IPS DF 19.7 (cell line): ENCODE results near the gene P2RX5.
"Not testable (repeated sequence)": the region's sequence is repeated elsewhere in the genome, so short reads cannot be mapped to it uniquely, and the experiment has no call there.

Experiments
- DNase-seq: peaks from one replicate; pipeline ENCODE4 v3.0.0-alpha.2; 2013; ENCODE audit warnings: low read depth, low spot score

The P2RX5 gene, protein sequence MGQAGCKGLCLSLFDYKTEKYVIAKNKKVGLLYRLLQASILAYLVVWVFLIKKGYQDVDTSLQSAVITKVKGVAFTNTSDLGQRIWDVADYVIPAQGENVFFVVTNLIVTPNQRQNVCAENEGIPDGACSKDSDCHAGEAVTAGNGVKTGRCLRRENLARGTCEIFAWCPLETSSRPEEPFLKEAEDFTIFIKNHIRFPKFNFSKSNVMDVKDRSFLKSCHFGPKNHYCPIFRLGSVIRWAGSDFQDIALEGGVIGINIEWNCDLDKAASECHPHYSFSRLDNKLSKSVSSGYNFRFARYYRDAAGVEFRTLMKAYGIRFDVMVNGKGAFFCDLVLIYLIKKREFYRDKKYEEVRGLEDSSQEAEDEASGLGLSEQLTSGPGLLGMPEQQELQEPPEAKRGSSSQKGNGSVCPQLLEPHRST

GRCh38 chr17:3695723-3696411 lies at the start of gene P2RX5:
P2RX5 (minus strand) TSS chr17:3696155; CDS start chr17:3696005, 150 bp downstream.
- DNase-seq: no peak

GRCh38 chr17:3745071-3745470 lies 49.1 kb upstream of the P2RX5 start:
- no peak for DNase-seq

GRCh38 chr17:3744014-3744413 lies 48.1 kb upstream of the P2RX5 start:
- DNase-seq: no peak

DNA sequence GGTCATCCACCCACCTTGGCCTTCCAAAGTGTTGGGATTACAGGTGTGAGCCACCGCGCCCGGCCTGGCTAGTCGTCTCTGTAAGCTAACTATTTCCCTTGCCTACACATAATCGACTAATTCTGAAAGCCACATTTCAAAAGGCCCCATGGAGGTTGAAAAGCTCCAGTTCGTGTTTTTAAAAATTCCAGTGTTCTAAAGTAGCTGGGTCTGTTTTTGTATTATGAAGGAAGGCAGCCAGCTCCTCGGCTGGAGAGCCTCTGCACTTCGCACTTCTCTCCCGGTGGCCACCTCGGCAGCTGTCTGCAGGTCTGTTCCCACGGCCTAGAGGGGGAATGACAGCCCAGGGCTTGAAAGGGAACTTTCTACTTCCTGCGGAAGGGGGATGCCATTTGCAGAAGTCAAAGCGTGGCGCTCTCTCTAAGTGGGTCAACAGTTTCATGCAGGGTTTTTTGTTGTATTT lies 44.7 kb upstream of the P2RX5 start:
- no peak for DNase-seq

GRCh38 chr17:3739422-3740124 lies 43.6 kb upstream of the P2RX5 start:
- no peak for DNase-seq

- no peak for DNase-seq
Measured at GRCh38 chr17:3738562-3739295, 42.8 kb upstream of the P2RX5 start.

- no peak for DNase-seq
Measured at GRCh38 chr17:3735515-3735914, 39.6 kb upstream of the P2RX5 start.

GRCh38 chr17:3734911-3735276 lies 38.9 kb upstream of the P2RX5 start:
- not testable (repeated sequence) for DNase-seq

- no peak for DNase-seq
Measured at GRCh38 chr17:3732210-3732621, 36.3 kb upstream of the P2RX5 start.

GRCh38 chr17:3730881-3731429 lies 35.0 kb upstream of the P2RX5 start:
- no peak for DNase-seq

DNA sequence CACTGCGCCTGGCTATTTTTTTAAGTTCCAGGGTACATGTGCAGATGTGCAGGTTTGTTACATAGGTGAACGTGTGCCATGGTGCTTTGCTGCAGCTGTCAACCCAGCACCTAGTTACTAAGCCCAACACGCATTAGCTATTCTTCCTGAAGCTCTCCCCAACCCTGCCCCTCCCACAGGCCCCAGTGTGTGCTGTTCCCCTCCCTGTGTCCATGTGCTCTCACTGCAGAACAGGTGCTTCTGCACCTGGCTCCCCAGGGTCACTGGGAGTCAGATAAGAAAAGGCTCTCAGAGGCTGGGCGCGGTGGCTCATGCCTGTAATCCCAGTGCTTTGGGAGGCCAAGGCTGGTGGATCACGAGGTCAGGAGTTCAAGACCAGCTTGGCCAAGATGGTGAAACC lies 33.9 kb upstream of the P2RX5 start:
- DNase-seq: no peak

DNA sequence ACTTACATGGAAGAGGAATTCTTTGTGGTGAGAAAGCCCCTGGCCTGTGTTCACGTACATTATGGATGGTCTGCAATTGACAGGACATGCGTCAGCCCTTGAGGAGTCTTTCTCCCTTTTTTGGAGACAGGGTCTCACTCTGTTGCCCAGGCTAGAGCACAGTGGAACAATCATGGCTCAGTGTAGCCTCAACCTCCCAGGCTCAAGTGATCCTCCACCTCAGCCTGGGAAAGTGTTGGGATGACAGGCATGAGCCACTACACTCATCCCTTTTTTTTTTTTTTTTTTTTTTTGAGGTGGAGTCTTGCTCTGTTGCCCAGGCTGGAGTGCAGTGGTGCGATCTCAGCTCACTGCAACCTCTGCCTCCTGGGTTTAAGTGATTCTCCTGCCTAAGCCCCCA lies 32.1 kb upstream of the P2RX5 start:
- not testable (repeated sequence) for DNase-seq

DNA sequence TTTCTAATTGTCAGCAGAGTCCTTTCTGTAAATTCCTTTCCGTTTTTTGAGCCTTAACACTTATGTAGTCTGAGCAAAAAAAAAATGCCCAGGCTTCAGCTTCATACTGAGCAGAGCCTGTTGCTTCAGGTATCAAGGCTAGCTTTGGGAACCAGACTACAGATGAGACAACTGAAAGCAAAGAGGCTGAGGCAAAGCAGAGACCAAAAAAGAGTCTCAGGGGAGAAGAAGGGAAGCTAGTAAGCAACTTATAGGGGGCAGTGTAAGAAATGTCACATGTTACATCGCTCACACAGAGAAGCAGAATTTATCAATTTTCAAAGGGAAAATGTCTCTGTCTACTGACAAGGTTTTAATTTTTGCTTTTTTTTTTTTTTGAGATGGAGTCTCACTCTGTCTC lies 31.1 kb upstream of the P2RX5 start:
- no peak for DNase-seq

- no peak for DNase-seq
Measured at GRCh38 chr17:3724378-3725077, 28.6 kb upstream of the P2RX5 start.

GRCh38 chr17:3723556-3724377 lies 27.8 kb upstream of the P2RX5 start, which contains the start of gene HASPIN:
HASPIN (plus strand) TSS chr17:3723903; CDS start chr17:3723936, 33 bp downstream.
- DNase-seq: peak; percentile 50

GRCh38 chr17:3723188-3723555 lies 27.2 kb upstream of the P2RX5 start:
- no peak for DNase-seq

DNA sequence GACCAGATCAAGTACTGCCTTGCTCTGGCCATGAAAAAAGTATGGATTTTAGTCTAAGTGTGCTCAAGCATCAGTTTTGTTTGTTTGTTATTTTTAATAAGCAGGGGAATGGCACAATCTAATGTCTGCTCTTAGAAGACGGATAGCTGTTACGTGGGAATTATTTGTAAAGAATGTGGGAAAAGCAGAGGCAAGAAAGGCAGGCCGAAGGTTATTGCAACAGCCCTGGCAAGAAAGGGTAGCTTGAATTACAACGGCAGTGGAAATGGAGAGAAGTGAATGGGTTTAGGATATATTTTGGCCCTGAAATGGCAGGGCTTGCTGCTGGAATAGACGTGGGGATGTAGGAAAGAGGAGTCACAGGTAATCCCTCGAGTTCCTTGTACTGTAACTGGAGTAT lies 26.8 kb upstream of the P2RX5 start:
- DNase-seq: no peak

DNA sequence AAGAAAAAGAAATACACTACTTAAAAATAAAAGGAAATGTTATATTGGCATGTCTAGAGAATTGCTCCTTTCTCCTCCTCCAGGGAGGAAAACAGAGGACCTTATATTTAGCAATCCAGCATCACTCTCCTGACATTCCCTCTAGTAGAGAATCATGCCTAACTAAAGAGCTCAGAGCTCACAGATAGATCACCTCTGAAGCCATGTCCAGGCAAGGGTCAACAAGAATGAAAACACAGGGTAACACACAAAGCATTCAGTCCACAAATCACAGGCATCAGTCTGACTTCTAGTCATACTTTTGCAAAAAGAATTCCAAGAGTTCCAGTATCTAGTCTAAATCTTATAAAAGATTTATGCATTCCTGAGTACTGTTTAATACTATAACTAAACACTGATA lies 23.3 kb upstream of the P2RX5 start:
- DNase-seq: no peak

DNA sequence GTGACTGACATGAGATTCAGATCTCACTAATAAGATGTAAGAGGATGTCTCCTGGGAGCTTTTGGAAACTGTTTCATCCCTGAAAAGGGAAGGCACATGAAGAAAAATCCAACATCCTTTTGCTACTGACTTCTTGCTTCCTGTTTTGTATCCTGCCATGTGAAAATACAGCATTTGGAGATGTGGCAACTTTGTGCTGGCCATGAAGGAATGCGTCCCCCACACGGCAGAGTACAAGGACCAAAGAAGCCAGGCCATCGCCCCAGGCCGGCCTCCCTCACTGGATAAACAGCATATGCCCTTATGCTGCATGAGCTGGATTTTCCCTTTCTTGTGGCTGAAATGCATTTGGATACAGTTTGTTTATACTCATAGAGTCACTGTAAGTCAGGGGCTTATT lies 22.2 kb upstream of the P2RX5 start:
- DNase-seq: no peak

DNA sequence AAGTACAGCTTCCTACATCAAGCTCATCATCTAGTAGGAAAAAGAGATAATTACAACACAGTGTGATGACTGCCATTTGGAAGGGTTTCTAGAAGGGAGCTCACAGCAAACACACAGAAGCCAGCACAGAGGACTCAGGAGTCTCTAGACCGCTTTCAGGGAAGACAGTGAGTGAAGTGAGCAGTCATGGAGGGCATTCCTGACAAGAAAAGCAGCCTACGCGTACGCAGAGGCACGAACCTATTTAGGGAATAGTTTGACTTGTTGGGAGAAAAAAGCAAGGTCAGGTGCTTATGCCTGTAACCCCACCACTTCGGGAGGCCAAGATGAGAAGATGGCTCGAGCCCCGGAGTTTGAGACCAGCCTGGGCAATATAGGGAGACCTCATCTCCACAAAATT lies 19.3 kb upstream of the P2RX5 start:
- no peak for DNase-seq
